ENCODE measurements around the gene KIR3DL3. TPM values are rescaled to one million over a fixed set of nuclear protein-coding genes. Genes with fewer than 3 reads are reported as not detected.
"Not testable (repeated sequence)": the region's sequence is repeated elsewhere in the genome, so short reads cannot be mapped to it uniquely, and the experiment has no call there.

Gene KIR3DL3
- total RNA-seq, 3 donors from 2014 or later, result not detected

DNA sequence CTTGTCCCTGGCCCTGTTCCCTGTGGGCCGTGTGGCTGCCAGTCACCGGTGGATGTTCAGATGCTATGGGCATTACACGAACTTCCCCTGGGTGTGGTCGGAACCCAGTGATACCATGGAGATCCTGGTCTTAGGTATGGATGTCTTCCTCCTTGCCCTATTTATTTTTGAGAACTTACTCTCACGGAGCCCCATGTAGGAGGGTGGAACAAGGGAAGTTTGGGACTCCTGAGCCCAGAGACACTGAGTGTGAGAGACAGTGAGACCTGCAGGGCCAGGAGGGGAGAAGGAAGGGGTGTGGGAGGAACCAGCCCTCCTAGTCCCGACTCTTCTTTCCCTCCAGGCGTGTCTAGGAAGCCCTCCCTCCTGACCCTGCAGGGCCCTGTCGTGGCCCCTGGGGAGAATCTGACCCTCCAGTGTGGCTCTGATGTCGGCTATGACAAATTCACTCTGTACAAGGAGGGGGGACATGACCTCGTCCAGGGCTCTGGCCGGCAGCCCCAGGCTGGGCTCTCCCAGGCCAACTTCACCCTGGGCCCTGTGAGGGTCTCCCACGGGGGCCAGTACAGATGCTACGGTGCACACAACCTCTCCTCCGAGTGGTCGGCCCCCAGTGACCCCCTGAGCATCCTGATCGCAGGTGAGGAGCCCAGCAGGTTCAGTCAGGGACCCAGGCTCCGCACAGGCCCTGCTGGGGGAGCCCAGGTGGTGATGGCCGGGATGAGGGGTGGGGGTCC lies 14.9 kb upstream of the KIR3DL3 start:
- Mint-ChIP-seq H3K27me3 (ENCODE audit: low read depth) (peaks cover 10% of the 10 kb centered on the region), H3K9me3 (no peaks in the 10 kb centered on the region), H3K4me1 (ENCODE audit: low read depth) (peaks cover 10% of the 10 kb centered on the region), H3K4me3 (no peak overlapping the region), H3K36me3 (ENCODE audit: insufficient read depth) (no peaks in the 10 kb centered on the region)
- DNase-seq (no peak), ATAC-seq (no peak)

GRCh38 chr19:54709956-54710355 lies 14.3 kb upstream of the KIR3DL3 start:
- H3K9me3 Mint-ChIP-seq; H3K4me1 Mint-ChIP-seq (ENCODE audit: low read depth); ATAC-seq; H3K36me3 Mint-ChIP-seq (ENCODE audit: insufficient read depth); DNase-seq; H3K27me3 Mint-ChIP-seq (ENCODE audit: low read depth); H3K4me3 Mint-ChIP-seq: not testable (repeated sequence)

GRCh38 chr19:54724644-54725043 lies 402 bp downstream of the KIR3DL3 start:
- DNase-seq (no peak), ATAC-seq (no peak)
- Mint-ChIP-seq H3K36me3 (ENCODE audit: insufficient read depth) (no peaks in the 10 kb centered on the region), H3K9me3 (peaks cover 17% of the 10 kb centered on the region), H3K4me1 (ENCODE audit: low read depth) (no peaks in the 10 kb centered on the region), H3K4me3 (no peak overlapping the region), H3K27me3 (ENCODE audit: low read depth) (peaks cover 12% of the 10 kb centered on the region)

DNA sequence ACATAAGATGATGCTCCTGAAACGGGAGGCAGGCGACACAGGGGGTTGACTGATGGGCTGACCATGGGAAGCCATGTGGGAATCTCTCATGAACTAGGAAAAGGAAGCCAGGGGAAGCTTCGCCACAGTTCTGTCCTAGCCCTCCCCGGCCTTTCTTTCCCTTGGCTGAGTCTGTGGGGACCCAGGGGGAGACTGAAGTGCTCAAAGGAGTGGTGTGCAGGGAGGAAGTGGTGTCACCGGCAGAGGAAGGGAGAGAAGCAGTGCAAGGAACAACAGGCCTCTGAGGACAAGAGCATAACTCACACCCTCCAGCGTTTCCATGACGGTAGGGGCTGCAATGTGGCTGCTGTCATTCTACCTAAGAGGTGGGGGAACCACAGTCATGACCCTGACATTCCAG lies 1.1 kb downstream of the KIR3DL3 start:
- DNase-seq (no peak), ATAC-seq (no peak)
- H3K4me3 Mint-ChIP-seq, result no peak overlapping the region
- H3K4me1 Mint-ChIP-seq (ENCODE audit: low read depth), result no peaks in the 10 kb centered on the region
- H3K9me3 Mint-ChIP-seq, result peaks cover 12% of the 10 kb centered on the region
- no peaks in the 10 kb centered on the region for H3K36me3 Mint-ChIP-seq (ENCODE audit: insufficient read depth)
- H3K27me3 Mint-ChIP-seq (ENCODE audit: low read depth), result peaks cover 12% of the 10 kb centered on the region

DNA sequence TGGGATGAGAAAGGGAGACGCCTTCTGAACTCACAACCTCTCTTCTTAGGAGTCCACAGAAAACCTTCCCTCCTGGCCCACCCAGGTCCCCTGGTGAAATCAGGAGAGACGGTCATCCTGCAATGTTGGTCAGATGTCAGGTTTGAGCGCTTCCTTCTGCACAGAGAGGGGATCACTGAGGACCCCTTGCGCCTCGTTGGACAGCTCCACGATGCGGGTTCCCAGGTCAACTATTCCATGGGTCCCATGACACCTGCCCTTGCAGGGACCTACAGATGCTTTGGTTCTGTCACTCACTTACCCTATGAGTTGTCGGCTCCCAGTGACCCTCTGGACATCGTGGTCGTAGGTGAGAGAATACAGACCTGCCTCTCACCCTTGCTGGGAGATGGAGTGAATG lies 3.3 kb downstream of the KIR3DL3 start:
- H3K4me1 Mint-ChIP-seq (ENCODE audit: low read depth), result no peaks in the 10 kb centered on the region
- no peaks in the 10 kb centered on the region for H3K36me3 Mint-ChIP-seq (ENCODE audit: insufficient read depth)
- H3K4me3 Mint-ChIP-seq, result no peak overlapping the region
- no peak for DNase-seq
- ATAC-seq, result no peak
- peaks cover 17% of the 10 kb centered on the region for H3K27me3 Mint-ChIP-seq (ENCODE audit: low read depth)
- H3K9me3 Mint-ChIP-seq, result peaks cover 5% of the 10 kb centered on the region

DNA sequence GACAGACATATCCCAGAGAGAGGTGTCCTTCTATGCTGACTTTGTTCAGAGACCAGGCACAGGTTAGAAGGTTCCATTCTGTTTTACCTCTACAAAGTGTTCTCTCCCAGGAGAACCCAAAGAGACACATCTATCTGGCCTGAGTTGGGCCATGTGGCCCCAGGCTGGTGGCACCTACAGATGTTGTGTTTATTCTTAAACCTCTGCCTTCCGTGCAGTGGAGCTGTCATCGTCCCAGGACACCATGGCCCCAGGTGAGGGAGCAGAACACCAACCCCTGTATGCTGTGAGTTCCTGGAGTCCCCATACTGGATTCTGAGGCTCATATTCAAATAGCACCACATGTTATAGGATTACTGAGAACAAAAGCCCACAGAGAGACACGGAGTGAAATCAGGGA lies 3.9 kb downstream of the KIR3DL3 start:
- Mint-ChIP-seq H3K4me3 (no peak overlapping the region), H3K9me3 (peaks cover 5% of the 10 kb centered on the region), H3K4me1 (ENCODE audit: low read depth) (no peaks in the 10 kb centered on the region), H3K27me3 (ENCODE audit: low read depth) (peaks cover 19% of the 10 kb centered on the region), H3K36me3 (ENCODE audit: insufficient read depth) (no peaks in the 10 kb centered on the region)
- ATAC-seq (no peak), DNase-seq (no peak)

DNA sequence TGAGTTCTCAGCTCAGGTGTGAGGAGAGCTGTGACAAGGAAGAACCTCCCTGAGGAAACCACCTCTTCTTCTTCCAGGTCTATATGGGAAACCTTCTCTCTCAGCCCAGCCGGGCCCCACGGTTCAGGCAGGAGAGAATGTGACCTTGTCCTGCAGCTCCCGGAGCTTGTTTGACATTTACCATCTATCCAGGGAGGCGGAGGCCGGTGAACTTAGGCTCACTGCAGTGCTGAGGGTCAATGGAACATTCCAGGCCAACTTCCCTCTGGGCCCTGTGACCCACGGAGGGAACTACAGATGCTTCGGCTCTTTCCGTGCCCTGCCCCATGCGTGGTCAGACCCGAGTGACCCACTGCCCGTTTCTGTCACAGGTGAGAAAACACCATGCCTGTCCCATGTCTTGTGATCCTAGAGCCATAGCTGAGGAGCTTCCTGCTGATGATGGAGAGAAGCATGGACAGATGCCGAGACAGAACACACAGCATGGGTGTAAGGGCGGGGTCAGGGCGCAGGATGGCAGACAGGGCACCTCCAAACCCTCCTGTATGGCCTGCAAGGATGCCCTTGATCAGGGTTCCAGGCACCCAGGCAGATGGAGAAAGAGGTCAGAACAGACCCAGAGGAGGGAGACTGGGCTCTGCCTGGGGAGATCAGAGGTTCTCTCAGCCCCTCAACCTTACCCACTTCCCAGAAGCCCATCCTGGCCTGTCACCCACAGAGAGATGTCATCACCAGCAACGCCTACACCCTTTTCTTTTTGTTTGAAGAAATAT lies 5.4 kb downstream of the KIR3DL3 start:
- no peak overlapping the region for H3K4me3 Mint-ChIP-seq
- H3K9me3 Mint-ChIP-seq, result peaks cover 9% of the 10 kb centered on the region
- peaks cover 19% of the 10 kb centered on the region for H3K27me3 Mint-ChIP-seq (ENCODE audit: low read depth)
- no peak for ATAC-seq
- H3K4me1 Mint-ChIP-seq (ENCODE audit: low read depth), result no peaks in the 10 kb centered on the region
- no peak for DNase-seq
- no peaks in the 10 kb centered on the region for H3K36me3 Mint-ChIP-seq (ENCODE audit: insufficient read depth)

- DNase-seq (no peak), ATAC-seq (no peak)
- Mint-ChIP-seq H3K4me3 (no peak overlapping the region), H3K27me3 (ENCODE audit: low read depth) (peaks cover 20% of the 10 kb centered on the region), H3K4me1 (ENCODE audit: low read depth) (no peaks in the 10 kb centered on the region), H3K9me3 (peaks cover 9% of the 10 kb centered on the region), H3K36me3 (ENCODE audit: insufficient read depth) (no peaks in the 10 kb centered on the region)
These were observed 6.9 kb downstream of the KIR3DL3 start for GRCh38 chr19:54731191-54731590.

DNA sequence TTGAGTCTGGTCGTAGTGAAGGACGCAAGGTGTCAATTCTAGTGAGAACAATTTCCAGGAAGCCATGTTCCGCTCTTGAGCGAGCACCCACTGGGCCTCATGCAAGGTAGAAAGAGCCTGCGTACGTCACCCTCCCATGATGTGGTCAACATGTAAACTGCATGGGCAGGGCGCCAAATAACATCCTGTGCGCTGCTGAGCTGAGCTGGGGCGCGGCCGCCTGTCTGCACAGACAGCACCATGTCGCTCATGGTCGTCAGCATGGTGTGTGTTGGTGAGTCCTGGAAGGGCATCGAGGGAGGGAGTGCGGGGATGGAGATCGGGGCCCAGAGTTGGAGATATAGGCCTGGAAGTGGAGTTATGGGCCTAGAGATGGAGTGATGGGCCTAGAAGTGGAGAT lies 14.1 kb downstream of the KIR3DL3 start, which contains the start of gene KIR2DL3:
KIR2DL3 (plus strand) TSS at position 208 of the 400 bp plus-strand sequence; CDS start at position 241, 33 bp downstream.
- H3K4me3 Mint-ChIP-seq; H3K36me3 Mint-ChIP-seq (ENCODE audit: insufficient read depth); H3K4me1 Mint-ChIP-seq (ENCODE audit: low read depth); DNase-seq; ATAC-seq; H3K9me3 Mint-ChIP-seq; H3K27me3 Mint-ChIP-seq (ENCODE audit: low read depth): not testable (repeated sequence)

GRCh38 chr19:54738715-54739114 lies 14.5 kb downstream of the KIR3DL3 start:
- Mint-ChIP-seq H3K4me3 (no peak overlapping the region), H3K4me1 (ENCODE audit: low read depth) (no peaks in the 10 kb centered on the region), H3K27me3 (ENCODE audit: low read depth) (peaks cover 8% of the 10 kb centered on the region), H3K36me3 (ENCODE audit: insufficient read depth) (no peaks in the 10 kb centered on the region), H3K9me3 (peaks cover 4% of the 10 kb centered on the region)
- DNase-seq, result no peak
- no peak for ATAC-seq

DNA sequence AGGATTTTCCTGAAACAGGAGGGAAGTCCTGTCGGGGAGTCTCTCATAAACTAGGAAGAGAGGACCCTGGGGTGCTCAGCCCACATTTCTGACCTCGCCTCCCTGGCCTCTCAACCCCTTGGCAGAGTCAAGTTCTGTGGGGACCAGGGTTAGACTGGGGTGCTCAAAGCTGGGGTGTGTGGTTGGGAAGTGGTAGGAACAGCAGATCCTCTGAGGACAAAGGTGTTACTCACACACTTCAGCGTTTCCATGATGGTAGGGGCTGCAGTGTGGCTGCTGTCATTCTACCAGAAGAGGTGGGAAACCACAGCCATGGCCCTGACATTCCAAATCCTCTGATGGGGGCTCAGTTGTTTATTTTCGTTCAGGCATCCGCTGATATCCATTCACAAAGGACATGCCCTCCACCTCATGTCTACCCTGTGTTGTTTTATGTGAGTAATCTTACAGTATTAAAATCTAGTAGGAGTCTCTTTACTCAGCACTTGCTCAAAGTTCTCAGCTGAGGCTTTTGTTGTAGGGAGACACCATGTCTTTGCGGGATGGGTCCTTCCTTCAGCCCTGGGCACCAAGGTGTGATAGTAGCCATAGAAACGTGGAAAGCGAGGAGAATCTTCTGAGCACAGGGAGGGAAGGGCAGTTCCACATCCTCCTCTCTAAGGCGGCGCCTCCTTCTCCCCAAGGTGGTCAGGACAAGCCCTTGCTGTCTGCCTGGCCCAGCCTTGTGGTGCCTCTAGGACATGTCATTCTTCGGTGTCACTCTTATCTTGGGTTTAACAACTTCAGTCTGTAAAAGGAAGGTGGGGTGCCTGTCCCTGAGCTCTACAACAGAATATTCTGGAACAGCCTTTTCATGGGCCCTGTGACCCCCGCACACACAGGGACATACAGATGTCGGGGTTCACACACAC lies 15.6 kb downstream of the KIR3DL3 start:
- ATAC-seq, result no peak
- DNase-seq, result no peak
- peaks cover 8% of the 10 kb centered on the region for H3K27me3 Mint-ChIP-seq (ENCODE audit: low read depth)
- no peaks in the 10 kb centered on the region for H3K9me3 Mint-ChIP-seq
- H3K4me1 Mint-ChIP-seq (ENCODE audit: low read depth), result no peaks in the 10 kb centered on the region
- no peaks in the 10 kb centered on the region for H3K36me3 Mint-ChIP-seq (ENCODE audit: insufficient read depth)
- H3K4me3 Mint-ChIP-seq, result no peak overlapping the region

DNA sequence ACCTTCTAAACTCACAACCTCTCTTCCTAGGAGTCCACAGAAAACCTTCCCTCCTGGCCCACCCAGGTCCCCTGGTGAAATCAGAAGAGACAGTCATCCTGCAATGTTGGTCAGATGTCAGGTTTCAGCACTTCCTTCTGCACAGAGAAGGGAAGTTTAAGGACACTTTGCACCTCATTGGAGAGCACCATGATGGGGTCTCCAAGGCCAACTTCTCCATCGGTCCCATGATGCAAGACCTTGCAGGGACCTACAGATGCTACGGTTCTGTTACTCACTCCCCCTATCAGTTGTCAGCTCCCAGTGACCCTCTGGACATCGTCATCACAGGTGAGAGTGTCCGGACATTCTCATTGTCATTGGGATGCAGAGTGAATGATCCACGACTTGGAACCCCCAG lies 17.7 kb downstream of the KIR3DL3 start:
- DNase-seq; H3K4me3 Mint-ChIP-seq; H3K9me3 Mint-ChIP-seq; H3K27me3 Mint-ChIP-seq (ENCODE audit: low read depth); H3K4me1 Mint-ChIP-seq (ENCODE audit: low read depth); H3K36me3 Mint-ChIP-seq (ENCODE audit: insufficient read depth); ATAC-seq: not testable (repeated sequence)

GRCh38 chr19:54744080-54744479 lies 19.8 kb downstream of the KIR3DL3 start:
- H3K4me3 Mint-ChIP-seq; H3K9me3 Mint-ChIP-seq; ATAC-seq; DNase-seq; H3K27me3 Mint-ChIP-seq (ENCODE audit: low read depth); H3K4me1 Mint-ChIP-seq (ENCODE audit: low read depth); H3K36me3 Mint-ChIP-seq (ENCODE audit: insufficient read depth): not testable (repeated sequence)

DNA sequence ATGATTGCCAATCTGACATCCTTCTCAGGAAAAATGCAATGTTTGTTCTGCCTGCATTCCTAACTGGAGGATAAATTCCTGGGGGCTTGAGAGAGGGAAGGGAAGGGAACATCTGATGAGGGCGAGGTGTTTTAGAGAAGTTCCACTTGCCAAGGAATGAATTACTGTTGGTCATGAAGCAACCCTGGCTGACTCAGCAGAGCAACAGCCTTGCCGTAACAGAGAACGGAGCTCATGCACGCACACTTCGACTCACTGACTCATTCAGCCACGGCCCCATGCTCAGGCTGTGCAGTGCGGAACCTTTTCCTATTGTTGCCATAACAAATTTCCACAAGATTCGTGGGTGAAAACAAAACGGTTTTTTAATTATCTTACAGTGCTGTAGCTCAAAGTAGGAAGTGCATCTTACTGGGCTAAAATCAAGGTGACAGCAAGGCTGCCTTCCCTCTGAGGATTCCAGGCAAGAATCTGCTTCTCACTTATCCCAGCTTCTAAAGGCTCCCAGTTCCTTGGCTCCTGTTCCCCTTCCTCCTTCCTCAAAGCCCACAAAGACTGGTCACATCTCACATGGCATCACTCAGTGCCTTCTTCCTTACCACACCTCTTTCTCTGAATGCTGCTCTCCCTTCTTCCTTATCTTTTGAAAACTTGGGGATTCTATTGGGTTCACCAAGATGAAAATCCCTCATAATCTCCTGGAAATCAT lies 23.5 kb downstream of the KIR3DL3 start:
- not testable (repeated sequence) for DNase-seq; ATAC-seq; H3K4me3 Mint-ChIP-seq; H3K36me3 Mint-ChIP-seq (ENCODE audit: insufficient read depth); H3K27me3 Mint-ChIP-seq (ENCODE audit: low read depth); H3K9me3 Mint-ChIP-seq; H3K4me1 Mint-ChIP-seq (ENCODE audit: low read depth)

All from activated T-cell treated with anti-CD3 and anti-CD28 coated beads, Interleukin-2, amount 50 U/mL, for 4 hours (primary cell).